C4-2B (cell line): Measurements from ENCODE around the gene TBX19.

ENCODE experiments used
- ZFX ChIP-seq: fragments of 450-650 bp; IDR thresholded peaks from 2 replicates; pipeline ENCODE4 v1.6.1; 2017
- TF ChIP-seq, protein P1 (sequence below): fragments of 450-650 bp; conservative IDR thresholded peaks from 2 replicates; pipeline ENCODE4 v1.5.1; 2017; ENCODE audit warnings: mild to moderate bottlenecking

DNA sequence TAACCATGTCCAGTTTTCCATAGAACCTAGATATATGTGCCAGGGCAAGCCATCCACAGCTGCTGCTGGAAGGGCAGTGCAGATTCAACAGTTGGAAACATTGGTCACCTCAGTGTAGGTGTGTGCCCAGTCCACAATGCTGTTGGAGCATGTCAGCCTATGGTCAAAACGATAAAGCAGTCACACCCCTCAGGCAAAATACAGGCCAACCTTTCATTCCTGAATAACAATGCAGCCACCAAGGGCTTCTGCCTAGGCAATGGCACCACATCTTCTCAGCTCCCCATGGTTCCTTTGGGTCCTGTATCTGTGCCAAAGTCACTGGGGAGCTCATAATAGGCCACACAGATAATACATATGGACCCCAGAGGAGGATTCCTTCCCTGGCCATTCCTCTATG is 15.1 kb upstream of the TBX19 start:
- TF ChIP-seq, protein P1, sequence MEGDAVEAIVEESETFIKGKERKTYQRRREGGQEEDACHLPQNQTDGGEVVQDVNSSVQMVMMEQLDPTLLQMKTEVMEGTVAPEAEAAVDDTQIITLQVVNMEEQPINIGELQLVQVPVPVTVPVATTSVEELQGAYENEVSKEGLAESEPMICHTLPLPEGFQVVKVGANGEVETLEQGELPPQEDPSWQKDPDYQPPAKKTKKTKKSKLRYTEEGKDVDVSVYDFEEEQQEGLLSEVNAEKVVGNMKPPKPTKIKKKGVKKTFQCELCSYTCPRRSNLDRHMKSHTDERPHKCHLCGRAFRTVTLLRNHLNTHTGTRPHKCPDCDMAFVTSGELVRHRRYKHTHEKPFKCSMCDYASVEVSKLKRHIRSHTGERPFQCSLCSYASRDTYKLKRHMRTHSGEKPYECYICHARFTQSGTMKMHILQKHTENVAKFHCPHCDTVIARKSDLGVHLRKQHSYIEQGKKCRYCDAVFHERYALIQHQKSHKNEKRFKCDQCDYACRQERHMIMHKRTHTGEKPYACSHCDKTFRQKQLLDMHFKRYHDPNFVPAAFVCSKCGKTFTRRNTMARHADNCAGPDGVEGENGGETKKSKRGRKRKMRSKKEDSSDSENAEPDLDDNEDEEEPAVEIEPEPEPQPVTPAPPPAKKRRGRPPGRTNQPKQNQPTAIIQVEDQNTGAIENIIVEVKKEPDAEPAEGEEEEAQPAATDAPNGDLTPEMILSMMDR: no peak
- no peak for TF ChIP-seq ZFX
